CD4-positive, alpha-beta T cell treated with Interleukin-10 for 1 hour (primary cell): ENCODE measurements around the gene TUBB3.
"Not testable (repeated sequence)": the region's sequence is repeated elsewhere in the genome, so short reads cannot be mapped to it uniquely, and the experiment has no call there.

Experiments used
- DNase-seq: peaks from one replicate; pipeline ENCODE4 v3.0.0-alpha.2; 2020

The TUBB3 gene

GRCh38 chr16:89903908-89904515, 19.1 kb upstream of the TUBB3 start:
- DNase-seq, result no peak

- no peak for DNase-seq
Observed at GRCh38 chr16:89904606-89905510, 18.3 kb upstream of the TUBB3 start.

- DNase-seq, result no peak
Observed at GRCh38 chr16:89905511-89906139, 17.5 kb upstream of the TUBB3 start.

GRCh38 chr16:89906140-89907025, 16.8 kb upstream of the TUBB3 start:
- DNase-seq, result no peak

- DNase-seq, result no peak
Observed at GRCh38 chr16:89907055-89907814, 15.9 kb upstream of the TUBB3 start.

- no peak for DNase-seq
Observed at GRCh38 chr16:89908236-89908635, 14.9 kb upstream of the TUBB3 start.

- peak; percentile 72 for DNase-seq
Observed at GRCh38 chr16:89909777-89910716, 13.1 kb upstream of the TUBB3 start.

- no peak for DNase-seq
Observed at GRCh38 chr16:89910717-89911354, 12.3 kb upstream of the TUBB3 start.

GRCh38 chr16:89911375-89911774, 11.8 kb upstream of the TUBB3 start:
- no peak for DNase-seq

- no peak for DNase-seq
Observed at GRCh38 chr16:89912143-89912542, 11.0 kb upstream of the TUBB3 start.

GRCh38 chr16:89912627-89913026, 10.5 kb upstream of the TUBB3 start:
- DNase-seq, result no peak

- DNase-seq, result no peak
Observed at GRCh38 chr16:89913408-89914387, 9.4 kb upstream of the TUBB3 start.

GRCh38 chr16:89914642-89915285, 8.4 kb upstream of the TUBB3 start:
- DNase-seq, result not testable (repeated sequence)

GRCh38 chr16:89915303-89916232, 7.6 kb upstream of the TUBB3 start:
- no peak for DNase-seq

GRCh38 chr16:89917773-89918452, 5.2 kb upstream of the TUBB3 start:
- peak; percentile 83 for DNase-seq

GRCh38 chr16:89918453-89919347, 4.4 kb upstream of the TUBB3 start, which contains the start of gene MC1R:
Gene MC1R (plus strand): TSS chr16:89918862. CDS start chr16:89919259, 397 bp downstream.
- DNase-seq, result no peak
